HG02571 (cell line): Measurements from ENCODE around the gene ELFN2.

Experiments used
- ATAC-seq: cut with Tn5 transposase; IDR thresholded peaks from one replicate; pipeline ENCODE4 v1.9.1; 2021; ENCODE audit warnings: mild to moderate bottlenecking, moderate library complexity; ENCODE audit not compliant: unreplicated experiment

The ELFN2 gene

DNA sequence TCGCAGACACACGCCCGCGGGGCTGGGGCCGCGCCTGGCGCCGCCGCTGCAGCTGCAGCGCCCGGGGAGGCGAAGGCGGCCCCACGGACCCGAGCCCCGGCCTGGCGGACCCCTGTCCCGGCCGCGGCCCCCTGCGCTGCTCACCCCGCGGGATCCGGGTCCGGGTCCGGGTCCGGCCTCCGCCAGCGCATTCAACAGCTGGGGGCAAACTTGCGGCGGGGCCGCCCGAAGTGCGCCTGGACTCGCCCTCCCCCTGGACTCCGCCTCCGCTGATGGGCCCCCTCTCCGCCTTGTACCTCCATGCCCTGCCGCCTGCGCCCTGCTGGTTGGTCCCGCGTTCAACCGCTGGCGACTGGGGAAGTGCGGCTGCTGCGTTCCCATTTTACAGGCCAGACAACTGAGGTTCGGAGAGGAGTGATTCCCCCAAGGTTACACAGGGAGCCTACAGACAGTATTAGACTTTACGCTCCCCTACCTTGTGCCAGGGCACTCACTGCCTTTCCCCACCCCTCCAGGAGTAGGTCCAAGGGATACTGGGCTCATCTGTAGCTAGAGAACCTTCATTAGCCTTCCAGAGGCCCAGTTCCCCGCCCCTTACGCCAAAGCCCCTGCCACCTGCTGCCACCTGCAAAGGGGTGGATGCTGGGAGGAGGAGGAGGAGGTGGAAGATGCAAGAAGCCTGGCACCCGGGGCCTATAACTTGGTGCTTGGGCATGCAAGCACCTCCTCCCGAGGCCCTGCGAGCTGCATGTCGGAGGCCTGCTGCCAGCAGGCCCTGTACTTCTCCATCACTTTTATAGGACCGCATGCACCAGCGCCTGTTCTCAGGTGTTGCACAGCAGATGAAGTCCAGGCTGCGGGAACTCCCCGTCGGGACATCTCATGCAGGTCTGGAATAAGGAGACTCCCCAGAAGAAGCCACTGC, 694 bp upstream of the ELFN2 start:
- ATAC-seq = no peak

DNA sequence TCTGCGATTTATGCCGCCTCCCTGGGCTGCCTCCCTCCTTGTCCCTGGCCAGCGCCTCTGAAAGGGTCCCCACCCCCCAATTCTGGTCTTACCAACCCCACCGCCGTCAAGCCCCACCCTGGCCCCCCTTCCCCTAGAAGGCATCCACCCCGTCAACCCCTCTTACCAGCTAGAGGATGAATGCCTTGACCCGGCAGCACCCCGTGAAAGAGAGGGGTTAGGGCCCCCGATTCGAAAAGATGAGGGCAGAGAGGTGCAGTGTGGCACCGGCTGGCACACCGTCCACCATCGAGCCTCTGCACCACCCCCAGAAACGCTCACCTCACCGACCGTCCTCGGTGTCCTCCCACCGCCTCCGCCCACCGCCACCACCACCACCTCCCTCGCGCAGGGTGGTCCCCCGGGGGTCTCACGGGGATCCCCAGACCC, 559 bp downstream of the ELFN2 start:
- ATAC-seq = no peak

DNA sequence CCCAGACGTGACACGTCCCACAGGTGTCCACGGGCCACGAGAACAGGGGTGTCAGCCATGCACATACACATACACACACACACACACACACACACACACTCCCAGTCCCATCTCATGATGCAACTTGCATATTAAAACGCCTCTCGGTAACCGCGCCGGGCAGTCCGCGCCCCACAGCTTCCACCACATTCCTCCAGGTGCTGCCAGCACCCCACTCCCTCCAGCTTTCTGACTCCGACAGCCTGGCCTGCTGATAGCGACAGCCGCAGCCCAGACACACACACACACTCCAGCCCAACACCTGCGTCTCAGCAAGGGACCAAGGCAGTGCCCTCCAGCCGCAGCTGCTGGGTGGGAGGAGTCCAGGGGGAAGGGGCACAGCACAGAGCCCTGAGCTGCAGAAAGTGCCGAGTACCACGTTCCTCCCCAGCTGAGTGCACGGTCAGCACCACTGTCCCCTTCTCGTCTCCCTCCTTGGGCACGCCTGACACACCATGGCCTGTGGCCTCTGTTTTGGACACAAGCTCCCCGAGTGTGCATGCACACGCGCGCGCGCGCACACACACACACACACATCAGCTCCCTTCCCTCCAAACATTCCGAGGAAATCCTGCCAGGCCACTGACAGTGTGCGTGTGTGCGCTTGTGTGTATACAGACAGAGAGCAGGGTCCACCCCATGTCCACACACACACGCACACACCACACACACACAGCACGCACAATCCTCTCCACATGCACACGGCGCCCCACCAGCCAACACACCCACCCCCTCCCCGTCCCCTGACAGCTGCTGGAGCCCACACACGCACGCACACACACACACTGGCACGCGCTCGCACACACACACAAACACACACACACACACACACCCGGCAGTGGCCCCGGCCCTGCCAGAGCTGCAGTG, 1.2 kb downstream of the ELFN2 start:
- no peak for ATAC-seq

DNA sequence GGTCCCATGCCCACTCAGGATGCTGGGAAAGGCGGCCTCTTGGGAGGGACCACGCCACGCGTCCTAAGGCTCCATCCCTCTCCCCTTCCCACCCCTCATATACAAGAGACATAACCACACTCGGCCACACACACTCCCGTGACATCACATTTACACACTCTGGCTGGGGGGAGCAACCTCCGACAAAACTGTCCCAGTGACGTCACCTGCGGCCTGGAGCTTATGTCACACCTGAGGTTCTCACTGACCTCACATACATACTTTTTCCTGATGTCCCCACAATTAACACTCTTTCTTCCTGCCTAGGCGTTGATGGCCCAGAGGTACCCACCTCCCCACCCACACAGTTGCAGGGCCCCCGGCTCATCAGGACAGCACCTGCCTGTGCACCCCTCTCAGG, 1.9 kb downstream of the ELFN2 start:
- ATAC-seq = no peak

DNA sequence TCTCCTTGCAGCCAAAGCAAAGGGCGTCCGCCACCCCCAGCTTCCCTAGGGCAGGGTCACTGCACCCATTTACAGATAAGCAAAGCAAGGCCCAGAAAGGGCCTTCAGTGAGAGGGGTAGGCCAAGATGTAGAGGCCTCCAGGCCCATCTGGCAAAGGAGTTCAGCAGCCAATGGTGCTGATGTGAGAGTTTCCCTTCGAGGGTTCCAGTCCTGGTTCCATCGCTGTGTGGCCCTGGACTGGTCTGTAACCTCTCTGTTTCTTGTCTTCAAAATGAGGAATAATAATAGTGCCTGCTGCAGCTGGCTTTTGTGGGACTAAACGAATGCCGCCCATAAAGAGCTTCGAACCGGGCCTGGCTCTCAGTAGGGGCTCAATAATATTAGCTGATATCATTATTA, 4.0 kb downstream of the ELFN2 start:
- ATAC-seq = no peak

DNA sequence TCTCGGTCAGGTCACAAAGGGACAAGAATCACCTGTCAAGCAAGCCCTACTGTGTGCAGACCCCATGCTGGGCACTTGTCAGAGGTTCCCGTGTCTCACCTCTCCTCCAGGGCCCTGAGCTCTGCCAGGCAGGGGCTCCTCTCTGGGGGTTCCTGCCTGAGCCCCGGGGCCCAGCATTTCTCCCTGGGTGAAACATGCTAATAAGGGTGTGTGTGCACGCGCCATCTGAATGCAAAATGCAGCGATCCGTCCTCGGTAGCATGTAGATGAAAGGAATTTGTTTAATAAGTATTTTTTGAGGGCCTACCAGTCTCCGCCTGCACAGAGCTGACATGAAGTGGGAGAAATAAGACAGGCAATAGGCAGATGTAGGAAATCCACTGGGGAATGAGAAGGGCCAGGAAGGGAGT, 5.8 kb downstream of the ELFN2 start:
- no peak for ATAC-seq

DNA sequence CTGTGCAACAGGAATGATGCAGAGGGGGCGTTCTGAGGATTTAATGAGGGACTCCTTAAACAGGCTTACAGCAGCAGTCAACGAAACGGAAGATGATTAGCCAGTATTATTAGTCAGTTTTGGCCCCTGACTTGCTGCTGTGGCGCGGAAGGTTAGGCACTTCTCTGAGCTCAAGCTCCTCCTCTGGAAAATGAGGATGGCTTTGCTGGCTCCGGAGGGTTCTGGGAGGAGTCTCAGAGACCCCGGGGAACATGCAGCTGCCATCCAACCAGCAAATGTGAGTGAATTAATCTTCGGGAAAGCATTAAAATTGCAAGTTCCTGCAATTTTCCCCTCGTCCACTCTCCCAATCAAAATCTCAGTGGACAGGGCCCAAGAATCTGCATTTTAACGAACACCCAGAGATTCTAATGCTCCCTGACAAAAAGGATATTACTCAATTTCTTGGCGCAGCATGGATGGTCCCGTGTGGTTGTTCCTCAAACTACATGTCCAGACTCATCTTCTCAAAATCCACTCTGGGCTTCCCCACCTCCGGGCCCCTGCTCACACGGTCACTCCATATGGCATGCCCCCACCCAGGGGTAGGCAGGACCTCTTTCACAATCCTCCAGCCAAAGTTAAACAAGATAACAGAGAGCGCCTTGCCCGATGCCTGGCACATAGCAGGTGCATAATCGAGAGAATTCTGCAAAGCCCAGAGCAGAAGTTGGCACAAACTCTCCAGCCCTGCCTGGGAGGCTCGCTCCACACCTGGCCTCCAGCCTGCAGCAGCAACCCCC, 6.4 kb downstream of the ELFN2 start:
- no peak for ATAC-seq

DNA sequence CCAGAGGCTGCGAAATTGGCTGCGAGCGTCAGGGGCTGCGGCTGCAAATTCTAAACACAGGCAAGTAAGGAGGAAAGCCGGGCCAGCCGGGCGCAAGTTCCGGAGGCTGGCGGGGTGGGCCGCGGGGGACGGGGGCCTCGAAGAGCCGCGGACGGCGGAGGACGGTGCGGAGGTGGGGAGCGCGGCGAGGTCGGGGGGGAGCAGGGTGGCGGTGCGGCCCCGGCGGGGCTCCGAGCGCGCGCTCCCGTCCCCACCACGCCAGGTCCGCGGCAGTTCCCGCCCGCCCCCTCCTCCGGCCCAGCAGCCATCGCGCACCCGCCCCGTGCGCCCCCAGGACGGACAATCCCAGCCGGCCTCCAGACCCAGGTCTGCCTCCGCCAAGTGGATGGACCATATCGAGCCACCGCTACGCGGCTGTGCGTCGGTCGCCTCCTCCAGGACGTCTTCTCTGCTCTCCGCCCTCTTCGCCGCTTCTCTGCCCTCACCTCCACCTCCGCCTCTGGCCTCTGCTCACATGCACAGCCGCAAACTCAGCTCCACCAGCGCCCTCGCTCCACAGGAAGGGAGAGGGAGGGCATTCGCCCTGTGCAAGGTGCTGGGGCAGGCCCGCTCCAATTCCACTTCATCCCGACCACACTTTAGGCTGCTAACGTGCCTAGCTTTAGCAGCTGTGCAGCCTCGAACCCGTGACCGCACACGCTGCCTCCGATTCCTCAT, 7.2 kb downstream of the ELFN2 start:
- ATAC-seq = no peak

DNA sequence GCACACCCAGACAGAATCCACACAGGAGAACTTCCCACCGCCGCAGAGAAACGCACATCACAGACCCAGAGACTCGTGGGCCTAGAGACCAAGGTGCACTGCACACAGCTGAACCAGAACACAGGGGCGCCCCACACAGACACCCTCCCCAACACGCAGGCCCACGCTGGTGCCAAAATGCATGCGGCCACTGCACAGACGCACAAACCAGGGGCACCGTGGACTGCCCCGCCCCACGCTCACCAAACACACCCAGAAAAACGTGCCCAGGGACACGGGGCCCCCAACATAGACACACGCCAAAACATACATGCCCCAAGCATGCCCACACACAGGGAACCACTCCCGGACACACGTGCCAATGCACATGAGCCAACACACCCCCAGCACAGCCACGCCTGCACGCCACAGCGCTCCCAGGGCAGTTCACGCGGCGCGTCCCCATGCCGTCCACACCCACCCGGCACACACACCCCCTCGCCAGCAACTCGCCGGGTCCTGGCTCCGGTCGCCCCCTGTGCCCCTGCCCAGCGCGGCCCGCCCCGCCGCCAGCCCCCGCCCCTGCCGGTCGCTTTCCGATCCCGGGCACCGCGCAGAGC, 7.8 kb downstream of the ELFN2 start:
- no peak for ATAC-seq

DNA sequence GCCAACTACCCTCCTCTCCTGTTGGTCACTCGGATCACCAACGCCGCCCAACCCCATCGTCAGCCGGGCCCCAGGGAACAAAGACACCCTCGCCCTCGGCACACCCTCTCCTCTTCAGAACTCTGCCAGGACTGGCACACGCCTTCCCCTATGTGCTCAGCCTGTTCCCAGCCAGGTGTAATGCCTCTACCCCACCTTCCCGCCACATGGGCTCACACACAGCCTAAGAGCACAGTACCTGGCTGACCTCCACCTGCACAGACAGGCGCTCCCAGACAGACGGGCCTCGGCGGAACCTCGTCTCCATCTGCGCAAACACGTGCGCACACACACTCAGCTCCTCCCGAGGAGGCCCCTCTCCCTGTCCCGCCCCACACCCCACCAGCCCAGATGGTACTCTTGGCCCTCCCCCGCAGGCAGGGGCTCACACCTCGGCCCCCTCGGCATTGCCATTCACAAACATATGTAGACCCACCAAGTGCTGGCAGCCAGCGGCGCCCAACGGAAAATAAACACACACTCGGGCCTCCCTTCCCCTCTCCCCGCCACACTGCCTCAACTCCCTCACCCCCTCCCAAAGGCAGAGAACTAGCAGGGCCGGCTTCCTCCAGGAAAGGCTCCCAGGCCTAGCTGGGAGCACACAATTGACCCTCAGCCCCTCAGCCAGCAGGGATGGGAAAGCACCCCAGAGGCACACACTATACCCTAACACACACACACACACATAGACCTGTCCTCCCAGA, 8.5 kb downstream of the ELFN2 start:
- ATAC-seq = no peak

DNA sequence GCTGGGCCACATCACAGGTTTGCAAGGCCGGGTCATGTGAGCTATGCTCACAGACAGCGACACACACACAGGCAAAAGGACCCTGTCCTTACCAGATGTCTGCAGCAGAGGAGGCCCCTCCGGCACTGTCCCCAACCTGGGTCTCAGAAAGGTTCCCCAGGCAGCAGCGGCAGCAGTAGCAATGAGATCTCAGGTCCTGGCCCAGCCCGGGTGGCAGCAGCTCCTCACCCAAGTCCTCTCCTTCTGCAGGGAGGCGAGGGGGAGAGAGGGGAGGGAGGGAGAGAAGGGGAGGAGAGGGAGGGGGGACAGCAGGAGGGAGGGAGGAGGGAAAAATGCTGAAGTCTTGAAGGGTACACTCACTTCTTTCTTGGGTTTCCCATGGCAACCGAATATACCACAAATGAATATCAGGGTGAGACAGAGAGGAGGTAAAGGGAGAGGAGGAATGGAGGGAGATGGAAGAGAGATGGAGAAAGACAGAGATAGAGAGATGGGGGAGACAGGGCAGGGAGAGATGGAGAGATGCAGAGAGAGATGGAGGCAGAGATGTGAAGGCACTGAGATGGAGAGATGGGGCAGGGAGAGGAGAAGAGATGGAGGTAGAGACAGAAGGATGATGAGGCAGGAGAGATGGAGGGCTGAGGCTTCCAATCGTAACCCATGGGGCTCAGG, 9.5 kb downstream of the ELFN2 start:
- ATAC-seq = no peak

DNA sequence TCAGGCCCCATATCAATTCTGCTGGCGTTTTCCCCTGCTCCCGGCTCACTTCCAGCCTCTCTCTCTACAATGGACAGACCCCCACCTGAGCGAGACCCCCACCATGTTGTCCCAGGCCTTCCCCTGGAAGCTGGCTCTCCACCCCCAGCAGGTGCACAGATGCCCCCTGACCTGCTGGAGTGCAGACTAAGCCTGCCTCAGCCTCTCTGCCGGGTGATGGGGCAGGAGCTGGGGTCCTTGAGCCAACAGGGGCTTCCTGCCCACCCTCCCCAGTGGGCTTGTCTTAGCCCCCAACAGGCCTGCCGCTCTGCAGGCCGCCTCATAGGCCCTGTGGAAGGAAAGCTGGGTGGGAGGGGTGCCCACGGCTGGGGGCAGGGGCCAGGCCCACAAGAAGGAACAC, 10.0 kb downstream of the ELFN2 start:
- ATAC-seq = no peak

DNA sequence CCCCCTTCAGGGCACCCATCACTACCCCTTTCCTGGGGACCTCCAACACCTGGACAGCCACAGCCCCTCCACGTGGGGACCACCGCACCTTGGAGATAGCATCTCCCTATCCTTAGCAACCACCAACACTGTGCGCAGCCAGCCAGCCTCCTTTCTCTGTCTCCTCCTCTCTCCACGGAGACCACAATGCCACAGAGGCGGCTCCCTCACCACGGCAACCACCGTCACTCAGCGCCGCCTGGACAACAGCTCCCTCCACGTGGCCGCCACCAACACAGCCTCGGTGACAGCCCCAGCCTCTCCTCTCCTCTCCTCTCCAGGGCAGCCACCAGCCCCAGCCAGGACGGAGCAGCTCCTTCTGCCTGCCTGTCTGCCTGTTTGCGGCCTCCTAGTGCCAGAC, 10.5 kb downstream of the ELFN2 start:
- ATAC-seq = no peak

DNA sequence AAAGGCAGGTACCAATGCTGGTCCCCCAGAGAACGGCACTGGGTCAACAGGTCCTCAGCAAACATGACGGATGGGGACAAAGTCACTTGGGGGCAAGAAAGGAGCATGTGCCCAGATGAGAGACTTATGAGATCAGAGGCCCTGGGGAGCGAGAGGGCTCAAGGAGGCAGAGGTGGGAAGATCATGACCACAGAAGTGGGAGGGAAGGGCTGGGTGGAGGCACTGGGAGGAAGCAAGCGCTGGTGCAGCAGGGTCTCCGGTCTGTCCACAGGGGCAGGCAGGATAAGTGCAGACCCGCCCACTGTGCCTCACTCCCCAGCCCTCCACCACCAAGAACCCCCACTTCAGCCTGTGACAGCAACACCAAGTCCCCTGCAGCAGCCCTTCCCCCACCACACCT, 10.9 kb downstream of the ELFN2 start:
- ATAC-seq = no peak

DNA sequence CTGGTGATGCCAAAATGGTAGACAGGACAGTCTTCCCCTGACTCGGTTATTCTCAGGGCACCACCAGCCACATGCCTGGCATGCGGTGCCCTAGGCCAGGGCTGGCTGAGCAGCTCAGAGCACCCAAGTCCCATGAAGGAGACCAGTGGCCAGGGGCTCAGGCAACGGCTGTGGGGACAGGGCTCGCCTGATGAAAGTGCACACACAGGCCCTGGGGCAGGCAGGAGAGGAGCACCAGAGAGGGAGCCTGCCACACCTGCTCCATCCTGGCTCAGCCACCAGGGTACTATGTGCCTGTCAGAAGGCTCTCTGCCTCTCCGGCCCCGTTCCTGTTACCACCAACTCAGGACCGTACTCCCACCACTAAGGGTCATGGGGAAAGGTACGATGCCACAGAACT, 12.1 kb downstream of the ELFN2 start:
- no peak for ATAC-seq

DNA sequence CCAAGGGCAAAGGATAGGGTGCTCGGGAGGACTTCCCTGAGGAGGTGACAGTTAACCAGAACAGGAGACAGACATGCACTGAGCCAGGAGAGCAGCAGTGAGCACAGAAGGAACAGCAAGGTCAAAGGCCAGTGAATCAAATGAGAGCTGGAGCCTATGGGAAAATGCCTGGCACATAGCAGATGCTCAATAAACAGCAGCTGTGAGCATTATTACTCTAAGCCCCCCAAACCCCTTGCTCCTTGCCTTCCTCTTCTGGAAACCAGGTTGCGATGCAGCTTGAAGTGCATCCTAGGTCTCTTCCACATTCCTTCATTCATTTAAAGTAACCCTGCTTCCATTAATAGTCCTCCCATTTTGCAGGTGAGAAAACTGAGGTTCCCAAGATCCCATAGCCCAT, 13.0 kb downstream of the ELFN2 start:
- ATAC-seq = no peak

DNA sequence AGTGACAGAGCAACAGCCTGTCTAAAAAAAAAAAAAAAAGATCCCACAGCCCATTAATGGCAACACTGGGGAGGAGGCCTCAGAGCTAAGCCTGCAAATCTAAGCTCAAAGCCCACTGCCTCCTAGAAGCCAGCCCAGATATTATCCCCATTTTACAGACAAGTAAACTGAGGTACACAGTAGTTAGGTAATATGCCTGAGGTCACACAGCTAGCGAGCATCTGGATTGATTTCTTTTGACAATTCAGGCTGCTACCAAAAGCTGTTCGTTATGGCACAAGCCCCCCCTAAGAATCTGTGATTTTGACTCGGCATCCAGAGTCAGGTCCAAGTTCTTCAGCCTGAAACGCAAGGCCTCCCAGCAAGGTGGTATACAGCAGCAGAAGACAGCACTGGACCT, 13.7 kb downstream of the ELFN2 start:
- ATAC-seq = no peak

DNA sequence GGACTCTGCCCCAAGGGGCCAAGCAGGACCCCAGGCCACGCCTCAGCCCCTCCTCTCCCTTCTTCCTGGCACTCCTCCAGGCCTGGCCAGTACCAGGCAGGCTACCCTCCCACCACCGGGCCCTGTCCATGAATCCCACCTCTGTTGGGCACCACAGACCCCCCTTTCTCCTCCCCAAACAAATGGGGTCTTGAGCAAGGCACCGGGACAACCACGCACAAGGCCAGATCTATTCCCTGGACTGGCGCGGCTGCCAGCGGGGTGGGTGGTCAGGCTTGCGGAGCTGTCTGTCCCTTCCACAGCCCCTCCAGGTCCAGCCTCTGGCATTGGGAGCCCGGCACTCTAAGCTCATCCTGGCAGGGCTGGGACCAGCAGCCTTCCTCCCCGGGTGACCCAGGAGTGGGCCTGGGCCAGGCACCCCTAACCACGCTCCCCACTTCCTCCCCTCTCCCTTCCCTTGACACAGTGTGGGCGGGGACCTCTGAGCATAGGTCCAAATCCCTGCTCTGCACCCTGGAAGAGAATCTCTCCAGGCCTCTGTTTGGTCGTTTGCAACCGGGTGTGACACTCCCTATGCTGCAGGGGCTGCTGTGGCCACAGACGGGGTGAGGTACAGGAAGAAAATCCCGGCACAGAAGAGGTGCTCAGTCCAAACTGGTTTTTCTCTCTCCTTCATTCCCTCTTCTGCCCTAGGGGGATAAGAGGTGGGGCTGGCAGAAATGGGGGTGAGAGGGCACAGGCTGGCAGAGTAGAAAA, 14.6 kb downstream of the ELFN2 start:
- ATAC-seq = no peak
